ENCODE measurements around the gene TMEM198. TPM values are rescaled to one million over a fixed set of nuclear protein-coding genes. Genes with fewer than 3 reads are reported as not detected.

TMEM198 gene
- polyA plus RNA-seq, 1 donor (not counting 4 experiments of a cell fraction or from before 2014, with no cell fraction given): 0.81 TPM

- Histone ChIP-seq H3K9me3 (ENCODE audit: control insufficient read depth, low read depth, low read length) (no peaks in the 10 kb centered on the region), H3K27me3 (ENCODE audit: control insufficient read depth, extremely low read depth, insufficient read depth, low read length) (peaks cover 43% of the 10 kb centered on the region), H3K79me2 (ENCODE audit: control insufficient read depth, insufficient read depth, low read length) (no peaks in the 10 kb centered on the region), H4K20me1 (ENCODE audit: control insufficient read depth, extremely low read depth, insufficient read depth, low read length) (no peaks in the 10 kb centered on the region), H3K4me3 (ENCODE audit: control insufficient read depth in 2 of 3, extremely low read depth in 1 of 3, insufficient read depth in 2 of 3, low read depth in 1 of 3, low read length in 3 of 3) (no peak overlapping the region), H2AFZ (ENCODE audit: control insufficient read depth, low read length) (no peak overlapping the region), H3K27ac (ENCODE audit: control insufficient read depth, insufficient read depth, low read length) (no peak overlapping the region), H3K4me2 (ENCODE audit: control insufficient read depth, extremely low read depth, insufficient read depth, low read depth, low read length) (no peak overlapping the region), H3K9me1 (ENCODE audit: control insufficient read depth, extremely low read depth, insufficient read depth, low read length) (no peaks in the 10 kb centered on the region), H3K36me3 (ENCODE audit: control insufficient read depth in 2 of 2, extremely low read depth in 1 of 2, insufficient read depth in 2 of 2, low read length in 2 of 2) (no peaks in the 10 kb centered on the region), H3K4me1 (ENCODE audit: control insufficient read depth, extremely low read depth, insufficient read depth, low read length) (peaks cover 8% of the 10 kb centered on the region), H3K9ac (ENCODE audit: control insufficient read depth, extremely low read depth, insufficient read depth, low read length) (no peak overlapping the region)
- FAIRE-seq (no peak), DNase-seq (ENCODE audit: low read depth, low spot score) (no peak)
- dilution Hi-C loops (cut with MboI; ENCODE audit: extremely low pct_ligation_motif_present, low sequenced_read_pairs): no loop called here
- no peak for TF ChIP-seq EZH2 (IDR thresholded peaks at IDR 0.05; ENCODE audit: low read length)
- TF ChIP-seq, protein P1, sequence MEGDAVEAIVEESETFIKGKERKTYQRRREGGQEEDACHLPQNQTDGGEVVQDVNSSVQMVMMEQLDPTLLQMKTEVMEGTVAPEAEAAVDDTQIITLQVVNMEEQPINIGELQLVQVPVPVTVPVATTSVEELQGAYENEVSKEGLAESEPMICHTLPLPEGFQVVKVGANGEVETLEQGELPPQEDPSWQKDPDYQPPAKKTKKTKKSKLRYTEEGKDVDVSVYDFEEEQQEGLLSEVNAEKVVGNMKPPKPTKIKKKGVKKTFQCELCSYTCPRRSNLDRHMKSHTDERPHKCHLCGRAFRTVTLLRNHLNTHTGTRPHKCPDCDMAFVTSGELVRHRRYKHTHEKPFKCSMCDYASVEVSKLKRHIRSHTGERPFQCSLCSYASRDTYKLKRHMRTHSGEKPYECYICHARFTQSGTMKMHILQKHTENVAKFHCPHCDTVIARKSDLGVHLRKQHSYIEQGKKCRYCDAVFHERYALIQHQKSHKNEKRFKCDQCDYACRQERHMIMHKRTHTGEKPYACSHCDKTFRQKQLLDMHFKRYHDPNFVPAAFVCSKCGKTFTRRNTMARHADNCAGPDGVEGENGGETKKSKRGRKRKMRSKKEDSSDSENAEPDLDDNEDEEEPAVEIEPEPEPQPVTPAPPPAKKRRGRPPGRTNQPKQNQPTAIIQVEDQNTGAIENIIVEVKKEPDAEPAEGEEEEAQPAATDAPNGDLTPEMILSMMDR (optimal IDR thresholded peaks at IDR 0.05 in 1 of 3, IDR thresholded peaks at IDR 0.05 in 1 of 3, conservative IDR thresholded peaks at IDR 0.05 in 1 of 3; ENCODE audit: extremely low read depth in 1 of 3, insufficient read depth in 2 of 3, low read length in 3 of 3): no peak
These were observed 24.3 kb upstream of the TMEM198 start for GRCh38 chr2:219519526-219519916.

GRCh38 chr2:219520079-219520478 is 23.7 kb upstream of the TMEM198 start:
- no peak overlapping the region for H3K4me3 ChIP-seq (ENCODE audit: control insufficient read depth in 2 of 3, extremely low read depth in 1 of 3, insufficient read depth in 2 of 3, low read depth in 1 of 3, low read length in 3 of 3)
- TF ChIP-seq, protein P1 (optimal IDR thresholded peaks at IDR 0.05 in 1 of 3, IDR thresholded peaks at IDR 0.05 in 1 of 3, conservative IDR thresholded peaks at IDR 0.05 in 1 of 3; ENCODE audit: extremely low read depth in 1 of 3, insufficient read depth in 2 of 3, low read length in 3 of 3): no peak
- no peak for TF ChIP-seq EZH2 (IDR thresholded peaks at IDR 0.05; ENCODE audit: low read length)
- no peak overlapping the region for H3K4me2 ChIP-seq (ENCODE audit: control insufficient read depth, extremely low read depth, insufficient read depth, low read depth, low read length)
- no peaks in the 10 kb centered on the region for H3K9me1 ChIP-seq (ENCODE audit: control insufficient read depth, extremely low read depth, insufficient read depth, low read length)
- no peak for DNase-seq (ENCODE audit: low read depth, low spot score)
- H4K20me1 ChIP-seq (ENCODE audit: control insufficient read depth, extremely low read depth, insufficient read depth, low read length): no peaks in the 10 kb centered on the region
- no peak overlapping the region for H3K9ac ChIP-seq (ENCODE audit: control insufficient read depth, extremely low read depth, insufficient read depth, low read length)
- peaks cover 8% of the 10 kb centered on the region for H3K4me1 ChIP-seq (ENCODE audit: control insufficient read depth, extremely low read depth, insufficient read depth, low read length)
- no peak for FAIRE-seq
- H2AFZ ChIP-seq (ENCODE audit: control insufficient read depth, low read length): no peak overlapping the region
- H3K27ac ChIP-seq (ENCODE audit: control insufficient read depth, insufficient read depth, low read length): no peak overlapping the region
- dilution Hi-C loops (cut with MboI; ENCODE audit: extremely low pct_ligation_motif_present, low sequenced_read_pairs): no loop called here
- H3K9me3 ChIP-seq (ENCODE audit: control insufficient read depth, low read depth, low read length): no peaks in the 10 kb centered on the region
- no peaks in the 10 kb centered on the region for H3K36me3 ChIP-seq (ENCODE audit: control insufficient read depth in 2 of 2, extremely low read depth in 1 of 2, insufficient read depth in 2 of 2, low read length in 2 of 2)
- peaks cover 38% of the 10 kb centered on the region for H3K27me3 ChIP-seq (ENCODE audit: control insufficient read depth, extremely low read depth, insufficient read depth, low read length)
- no peaks in the 10 kb centered on the region for H3K79me2 ChIP-seq (ENCODE audit: control insufficient read depth, insufficient read depth, low read length)

Data from keratinocyte (primary cell).